Endothelial cell (in vitro differentiated cells): Measurements from ENCODE around the gene MYLK2. TPM values are rescaled to one million over a fixed set of nuclear protein-coding genes. Genes with fewer than 3 reads are reported as not detected.
"Not testable (repeated sequence)": the region's sequence is repeated elsewhere in the genome, so short reads cannot be mapped to it uniquely, and the experiment has no call there.

Experiments
- DNase-seq: peaks from one replicate; pipeline ENCODE4 v3.0.0; 2021; ENCODE audit warnings: low spot score
- H3K27ac Mint-ChIP-seq: one replicate; pipeline ENCODE4 v1.8.0; 2021; ENCODE audit warnings: mixed read lengths, inconsistent platforms; ENCODE audit not compliant: unreplicated experiment
- H3K27me3 Mint-ChIP-seq: one replicate; pipeline ENCODE4 v1.8.0; 2021; ENCODE audit warnings: mild to moderate bottlenecking, moderate library complexity, mixed read lengths, inconsistent platforms; ENCODE audit not compliant: unreplicated experiment
- H3K36me3 Mint-ChIP-seq: one replicate; pipeline ENCODE4 v1.8.0; 2021; ENCODE audit warnings: mild to moderate bottlenecking, low read depth, mixed read lengths, inconsistent platforms; ENCODE audit not compliant: unreplicated experiment
- H3K4me1 Mint-ChIP-seq: one replicate; pipeline ENCODE4 v1.8.0; 2021; ENCODE audit warnings: mild to moderate bottlenecking, mixed read lengths, inconsistent platforms; ENCODE audit not compliant: unreplicated experiment
- H3K4me3 Mint-ChIP-seq: one replicate; pipeline ENCODE4 v1.8.0; 2021; ENCODE audit warnings: mild to moderate bottlenecking, mixed read lengths, inconsistent platforms; ENCODE audit not compliant: unreplicated experiment
- H3K9me3 Mint-ChIP-seq: one replicate; pipeline ENCODE4 v1.8.0; 2021; ENCODE audit warnings: mixed read lengths, inconsistent platforms; ENCODE audit not compliant: unreplicated experiment
- CTCF ChIP-seq: fragments of 200-600 bp; sonication (generic); IDR thresholded peaks from one replicate; pipeline ENCODE4 v1.5.0; 2021; ENCODE audit warnings: antibody characterized with exemption; ENCODE audit not compliant: unreplicated experiment
- total RNA-seq: library from RNA; stranded (reverse); fragmentation: NEBNext Ultra II Directional; extraction: Animal tissue kit (Norgen Biotek cat#: 25700); gene quantifications from one replicate; pipeline ENCODE4 v1.2.1, GENCODE V29; 2021; ENCODE audit not compliant: unreplicated experiment

The MYLK2 gene
- total RNA-seq, 1 donor from 2014 or later: 1.7 TPM

GRCh38 chr20:31824554-31825313 lies 5.6 kb downstream of the MYLK2 start:
- Mint-ChIP-seq H3K27ac (no peak overlapping the region), H3K4me1 (peaks cover 24% of the 10 kb centered on the region), H3K27me3 (peaks cover 10% of the 10 kb centered on the region), H3K9me3 (no peaks in the 10 kb centered on the region), H3K36me3 (peaks cover 7% of the 10 kb centered on the region), H3K4me3 (no peak overlapping the region)
- TF ChIP-seq CTCF: no peak
- no peak for DNase-seq

- Mint-ChIP-seq H3K4me1 (peaks cover 30% of the 10 kb centered on the region), H3K27me3 (peaks cover 10% of the 10 kb centered on the region), H3K36me3 (peaks cover 4% of the 10 kb centered on the region), H3K27ac (no peak overlapping the region), H3K9me3 (no peaks in the 10 kb centered on the region), H3K4me3 (no peak overlapping the region)
- DNase-seq: no peak
- TF ChIP-seq CTCF: no peak
Measured at GRCh38 chr20:31826074-31826473, 6.9 kb downstream of the MYLK2 start.

GRCh38 chr20:31827059-31827458 lies 7.9 kb downstream of the MYLK2 start:
- Mint-ChIP-seq H3K9me3 (no peaks in the 10 kb centered on the region), H3K36me3 (peaks cover 4% of the 10 kb centered on the region), H3K4me3 (no peak overlapping the region), H3K4me1 (peaks cover 30% of the 10 kb centered on the region), H3K27me3 (peaks cover 10% of the 10 kb centered on the region), H3K27ac (no peak overlapping the region)
- no peak for DNase-seq
- no peak for TF ChIP-seq CTCF

GRCh38 chr20:31828016-31828415 lies 8.9 kb downstream of the MYLK2 start:
- Mint-ChIP-seq H3K4me1 (peaks cover 27% of the 10 kb centered on the region), H3K27ac (peak overlapping the region; percentile 92)
- not testable (repeated sequence) for H3K36me3 Mint-ChIP-seq, H3K27me3 Mint-ChIP-seq, DNase-seq, H3K9me3 Mint-ChIP-seq, H3K4me3 Mint-ChIP-seq

- Mint-ChIP-seq H3K27ac (peak overlapping the region; percentile 92), H3K9me3 (no peaks in the 10 kb centered on the region), H3K27me3 (peaks cover 7% of the 10 kb centered on the region), H3K4me1 (peaks cover 27% of the 10 kb centered on the region), H3K36me3 (peaks cover 4% of the 10 kb centered on the region), H3K4me3 (no peak overlapping the region)
- DNase-seq: no peak
- TF ChIP-seq CTCF: no peak
Measured at GRCh38 chr20:31829731-31830130, 10.6 kb downstream of the MYLK2 start.
